GM19240 (cell line): Measurements from ENCODE around the gene PCSK6.
"Not testable (repeated sequence)": the region's sequence is repeated elsewhere in the genome, so short reads cannot be mapped to it uniquely, and the experiment has no call there.

ENCODE experiments used
- DNase-seq: peaks from one replicate; pipeline ENCODE4 v3.0.0; 2011; ENCODE audit warnings: low spot score; ENCODE audit not compliant: insufficient read length

Gene PCSK6

GRCh38 chr15:101310508-101310907, 179.0 kb downstream of the PCSK6 start:
- no peak for DNase-seq

GRCh38 chr15:101310161-101310480, 179.4 kb downstream of the PCSK6 start:
- DNase-seq, result no peak

GRCh38 chr15:101309436-101310160, 179.9 kb downstream of the PCSK6 start:
- no peak for DNase-seq

- no peak for DNase-seq
Observed at GRCh38 chr15:101308604-101309435, 180.7 kb downstream of the PCSK6 start.

- DNase-seq, result no peak
Observed at GRCh38 chr15:101307897-101308603, 181.5 kb downstream of the PCSK6 start.

- DNase-seq, result no peak
Observed at GRCh38 chr15:101307048-101307896, 182.2 kb downstream of the PCSK6 start.

GRCh38 chr15:101306341-101307047, 183.0 kb downstream of the PCSK6 start:
- no peak for DNase-seq

GRCh38 chr15:101305820-101306255, 183.7 kb downstream of the PCSK6 start:
- no peak for DNase-seq

GRCh38 chr15:101303408-101303807, 186.1 kb downstream of the PCSK6 start:
- DNase-seq, result no peak

GRCh38 chr15:101296418-101297405, 192.8 kb downstream of the PCSK6 start:
- no peak for DNase-seq

GRCh38 chr15:101295607-101296161, 193.8 kb downstream of the PCSK6 start:
- no peak for DNase-seq

- peak; percentile 70 for DNase-seq
Observed at GRCh38 chr15:101294731-101295606, 194.5 kb downstream of the PCSK6 start, which contains the start of gene SNRPA1. SNRPA1 (minus strand) TSS chr15:101295248; CDS start chr15:101295178, 70 bp downstream.

- DNase-seq, result no peak
Observed at GRCh38 chr15:101293122-101293521, 196.4 kb downstream of the PCSK6 start.

- no peak for DNase-seq
Observed at GRCh38 chr15:101288905-101289513, 200.5 kb downstream of the PCSK6 start.

- DNase-seq, result not testable (repeated sequence)
Observed at GRCh38 chr15:101287342-101287741, 202.2 kb downstream of the PCSK6 start.

- DNase-seq, result no peak
Observed at GRCh38 chr15:101286471-101287114, 202.9 kb downstream of the PCSK6 start.

- no peak for DNase-seq
Observed at GRCh38 chr15:101283931-101284330, 205.6 kb downstream of the PCSK6 start.
